ENCODE data around the gene CNST. TPM values are rescaled to one million over a fixed set of nuclear protein-coding genes. Genes with fewer than 3 reads are reported as not detected.
"Not testable (repeated sequence)": the region's sequence is repeated elsewhere in the genome, so short reads cannot be mapped to it uniquely, and the experiment has no call there.

The CNST gene
- total RNA-seq, 2 experiments from 2014 or later = 23.6 to 24.2 TPM

GRCh38 chr1:246560833-246561232, 5.4 kb upstream of the CNST start:
- H3K9me3 Mint-ChIP-seq (ENCODE audit: low read depth); H3K27me3 Mint-ChIP-seq; ATAC-seq; H3K27ac Mint-ChIP-seq; POLR2A ChIA-PET; H3K4me3 Mint-ChIP-seq; DNase-seq: not testable (repeated sequence)
- CTCF ChIA-PET = interaction anchor here (0.6 to 1.1 kb wide), 3 partner anchors 62 to 88 kb away, joined by 3 to 4 read pairs (median 3); no protein-coding TSS in a partner anchor
- Mint-ChIP-seq H3K36me3 (ENCODE audit: low read depth) (peaks cover 32% of the 10 kb centered on the region), H3K4me1 (peaks cover 19% of the 10 kb centered on the region)
- intact Hi-C loops (cut with DNase I, micrococcal nuclease) = loop anchor here (5.0 to 10.0 kb wide), 5 partner anchors 81 to 1726 kb away; partner anchors contain the start of genes COX20 (in 1 of the 2) and ZNF669 (in 1 of the 2)

- ChIA-PET CTCF (interaction anchor here (0.6 to 1.3 kb wide), 2 partner anchors 14 to 39 kb away, joined by 3 to 4 read pairs; no protein-coding TSS in a partner anchor), POLR2A (interaction anchor here (1.1 kb wide), 1 partner anchor 11 kb away, joined by 3 read pairs; no protein-coding TSS in a partner anchor)
- Mint-ChIP-seq H3K9me3 (ENCODE audit: low read depth) (no peaks in the 10 kb centered on the region), H3K4me1 (peaks cover 39% of the 10 kb centered on the region), H3K27me3 (no peaks in the 10 kb centered on the region), H3K27ac (peak overlapping the region; percentile 83), H3K4me3 (peak overlapping the region; percentile 83), H3K36me3 (ENCODE audit: low read depth) (peaks cover 21% of the 10 kb centered on the region)
- intact Hi-C loops (cut with DNase I, micrococcal nuclease) = loop anchor here (2.0 to 10.0 kb wide), 7 partner anchors 77 to 1730 kb away; partner anchors contain the start of genes COX20 (in 1 of the 2) and ZNF669 (in 1 of the 2)
- no peak for ATAC-seq
- no peak for DNase-seq
These were observed 1.2 kb upstream of the CNST start for GRCh38 chr1:246564839-246565750.

- H3K4me1 Mint-ChIP-seq = peaks cover 41% of the 10 kb centered on the region
- intact Hi-C loops (cut with DNase I, micrococcal nuclease) = loop anchor here (1.0 to 10.0 kb wide), 19 partner anchors 21 to 1913 kb away; partner anchors contain the start of genes SMYD3 (in 2 of the 2), ZNF669 (in 2 of the 2), COX20 (in 1 of the 2) and DESI2 (in 1 of the 2)
- H3K36me3 Mint-ChIP-seq (ENCODE audit: low read depth) = peaks cover 18% of the 10 kb centered on the region
- no peaks in the 10 kb centered on the region for H3K9me3 Mint-ChIP-seq (ENCODE audit: low read depth)
- no peaks in the 10 kb centered on the region for H3K27me3 Mint-ChIP-seq
- ChIA-PET CTCF (interaction anchor here (0.6 to 1.6 kb wide), 4 partner anchors 15 to 39 kb away, joined by 3 to 4 read pairs (median 4); no protein-coding TSS in a partner anchor), POLR2A (interaction anchor here (1.1 kb wide), 1 partner anchor 11 kb away, joined by 3 read pairs; no protein-coding TSS in a partner anchor)
- ATAC-seq = no peak
- peak overlapping the region; percentile 83 for H3K4me3 Mint-ChIP-seq
- peak overlapping the region; percentile 83 for H3K27ac Mint-ChIP-seq
- DNase-seq = no peak
These were observed 517 bp upstream of the CNST start for GRCh38 chr1:246565751-246566127.

GRCh38 chr1:246566813-246567645, 773 bp downstream of the CNST start:
- peak; percentile 9 for ATAC-seq
- POLR2A ChIA-PET = no interaction called here
- intact Hi-C loops (cut with DNase I, micrococcal nuclease) = loop anchor here (1.0 to 10.0 kb wide), 18 partner anchors 20 to 1914 kb away; partner anchors contain the start of genes SMYD3 (in 2 of the 2), ZNF669 (in 2 of the 2), COX20 (in 1 of the 2) and DESI2 (in 1 of the 2)
- Mint-ChIP-seq H3K9me3 (ENCODE audit: low read depth) (no peaks in the 10 kb centered on the region), H3K4me1 (peaks cover 49% of the 10 kb centered on the region), H3K4me3 (peak overlapping the region; percentile 83), H3K27ac (peak overlapping the region; percentile 94), H3K36me3 (ENCODE audit: low read depth) (peaks cover 16% of the 10 kb centered on the region), H3K27me3 (no peaks in the 10 kb centered on the region)
- CTCF ChIA-PET = interaction anchor here (0.6 to 1.6 kb wide), 8 partner anchors 18 to 235 kb away, joined by 3 to 4 read pairs (median 4); no protein-coding TSS in a partner anchor
- no peak for DNase-seq

GRCh38 chr1:246567646-246568235, 1.5 kb downstream of the CNST start:
- H3K27me3 Mint-ChIP-seq = no peaks in the 10 kb centered on the region
- H3K9me3 Mint-ChIP-seq (ENCODE audit: low read depth) = no peaks in the 10 kb centered on the region
- peak overlapping the region; percentile 83 for H3K4me3 Mint-ChIP-seq
- no peak for DNase-seq
- H3K27ac Mint-ChIP-seq = peak overlapping the region; percentile 94
- H3K4me1 Mint-ChIP-seq = peaks cover 50% of the 10 kb centered on the region
- no peak for ATAC-seq
- ChIA-PET POLR2A (no interaction called here), CTCF (interaction anchor here (0.7 to 1.6 kb wide), 4 partner anchors 23 to 74 kb away, joined by 3 to 4 read pairs (median 4); no protein-coding TSS in a partner anchor)
- intact Hi-C loops (cut with DNase I, micrococcal nuclease) = loop anchor here (2.0 to 10.0 kb wide), 13 partner anchors 19 to 1915 kb away; partner anchors contain the start of genes ZNF669 (in 2 of the 2), COX20 (in 1 of the 2), DESI2 (in 1 of the 2) and KIF26B (in 1 of the 2)
- H3K36me3 Mint-ChIP-seq (ENCODE audit: low read depth) = peaks cover 16% of the 10 kb centered on the region

GRCh38 chr1:246569248-246570238, 3.3 kb downstream of the CNST start:
- H3K9me3 Mint-ChIP-seq (ENCODE audit: low read depth) = no peaks in the 10 kb centered on the region
- peak overlapping the region; percentile 65 for H3K4me3 Mint-ChIP-seq
- ChIA-PET CTCF (interaction anchor here (0.9 to 1.0 kb wide), 2 partner anchors 9 to 12 kb away, joined by 3 read pairs; no protein-coding TSS in a partner anchor), POLR2A (no interaction called here)
- peaks cover 12% of the 10 kb centered on the region for H3K36me3 Mint-ChIP-seq (ENCODE audit: low read depth)
- peak; percentile 54 for DNase-seq
- intact Hi-C loops (cut with DNase I, micrococcal nuclease) = loop anchor here (1.0 to 10.0 kb wide), 7 partner anchors 33 to 1735 kb away; partner anchors contain the start of genes COX20 (in 1 of the 2) and ZNF669 (in 1 of the 2)
- peaks cover 52% of the 10 kb centered on the region for H3K4me1 Mint-ChIP-seq
- peak overlapping the region; percentile 99 for H3K27ac Mint-ChIP-seq
- no peaks in the 10 kb centered on the region for H3K27me3 Mint-ChIP-seq
- ATAC-seq = peak; percentile 55

GRCh38 chr1:246571309-246571708, 5.1 kb downstream of the CNST start:
- ATAC-seq; POLR2A ChIA-PET; H3K9me3 Mint-ChIP-seq (ENCODE audit: low read depth); H3K27me3 Mint-ChIP-seq; intact Hi-C loops (cut with DNase I, micrococcal nuclease); DNase-seq: not testable (repeated sequence)
- H3K4me3 Mint-ChIP-seq = peak overlapping the region; percentile 43
- H3K36me3 Mint-ChIP-seq (ENCODE audit: low read depth) = peaks cover 14% of the 10 kb centered on the region
- CTCF ChIA-PET = interaction anchor here (0.5 to 1.4 kb wide), 5 partner anchors 14 to 73 kb away, joined by 3 read pairs; no protein-coding TSS in a partner anchor
- H3K4me1 Mint-ChIP-seq = peaks cover 52% of the 10 kb centered on the region
- peak overlapping the region; percentile 99 for H3K27ac Mint-ChIP-seq

GRCh38 chr1:246571953-246572352, 5.7 kb downstream of the CNST start:
- ATAC-seq = no peak
- CTCF ChIA-PET = interaction anchor here (0.6 to 1.4 kb wide), 3 partner anchors 14 to 74 kb away, joined by 3 read pairs; no protein-coding TSS in a partner anchor
- POLR2A ChIA-PET = interaction anchor here (0.7 kb wide), 1 partner anchor 20 kb away, joined by 3 read pairs; no protein-coding TSS in a partner anchor
- Mint-ChIP-seq H3K4me1 (peaks cover 55% of the 10 kb centered on the region), H3K4me3 (no peak overlapping the region), H3K27ac (peak overlapping the region; percentile 99), H3K27me3 (no peaks in the 10 kb centered on the region), H3K9me3 (ENCODE audit: low read depth) (no peaks in the 10 kb centered on the region), H3K36me3 (ENCODE audit: low read depth) (peaks cover 14% of the 10 kb centered on the region)
- intact Hi-C loops (cut with DNase I, micrococcal nuclease) = no loop called here
- DNase-seq = no peak

- peak overlapping the region; percentile 72 for H3K27ac Mint-ChIP-seq
- H3K36me3 Mint-ChIP-seq (ENCODE audit: low read depth) = peaks cover 11% of the 10 kb centered on the region
- peaks cover 59% of the 10 kb centered on the region for H3K4me1 Mint-ChIP-seq
- peak overlapping the region; percentile 12 for H3K4me3 Mint-ChIP-seq
- intact Hi-C loops (cut with DNase I, micrococcal nuclease) = no loop called here
- CTCF ChIA-PET = interaction anchor here (1.0 to 1.4 kb wide), 2 partner anchors 13 kb away, joined by 3 to 5 read pairs; no protein-coding TSS in a partner anchor
- H3K27me3 Mint-ChIP-seq = no peaks in the 10 kb centered on the region
- ATAC-seq = no peak
- DNase-seq = no peak
- no peaks in the 10 kb centered on the region for H3K9me3 Mint-ChIP-seq (ENCODE audit: low read depth)
- POLR2A ChIA-PET = no interaction called here
These were observed 6.5 kb downstream of the CNST start for GRCh38 chr1:246572785-246573184.

Measured in activated CD4-positive, alpha-beta T cell treated with anti-CD3 and anti-CD28 coated beads for 36 hours (primary cell).